ENCODE measurements around the gene TSEN34.
A peak's percentile ranks its signal among the peaks of the same experiment; 100 is the strongest.

The TSEN34 gene

DNA sequence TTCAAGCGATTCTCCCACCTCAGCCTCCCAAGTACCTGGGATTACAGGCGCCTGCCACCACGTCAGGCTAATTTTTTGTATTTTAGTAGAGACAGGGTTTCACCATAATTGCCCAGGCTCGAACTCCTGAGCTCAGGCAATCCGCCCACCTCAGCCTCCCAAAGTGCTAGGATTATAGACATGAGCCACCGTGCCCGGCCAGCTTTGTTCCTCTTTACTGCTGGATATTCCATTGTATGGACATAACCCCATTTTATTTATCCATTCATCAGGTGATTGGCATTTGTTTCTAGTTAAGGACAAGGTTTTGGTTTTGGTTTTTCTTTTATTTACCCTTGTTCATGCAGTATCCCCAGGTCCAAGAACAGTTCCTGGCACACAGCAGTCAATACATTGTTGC, 5.4 kb downstream of the TSEN34 start:
- no peak for DNase-seq (ENCODE audit: low read depth)
- TF ChIP-seq, protein P1, sequence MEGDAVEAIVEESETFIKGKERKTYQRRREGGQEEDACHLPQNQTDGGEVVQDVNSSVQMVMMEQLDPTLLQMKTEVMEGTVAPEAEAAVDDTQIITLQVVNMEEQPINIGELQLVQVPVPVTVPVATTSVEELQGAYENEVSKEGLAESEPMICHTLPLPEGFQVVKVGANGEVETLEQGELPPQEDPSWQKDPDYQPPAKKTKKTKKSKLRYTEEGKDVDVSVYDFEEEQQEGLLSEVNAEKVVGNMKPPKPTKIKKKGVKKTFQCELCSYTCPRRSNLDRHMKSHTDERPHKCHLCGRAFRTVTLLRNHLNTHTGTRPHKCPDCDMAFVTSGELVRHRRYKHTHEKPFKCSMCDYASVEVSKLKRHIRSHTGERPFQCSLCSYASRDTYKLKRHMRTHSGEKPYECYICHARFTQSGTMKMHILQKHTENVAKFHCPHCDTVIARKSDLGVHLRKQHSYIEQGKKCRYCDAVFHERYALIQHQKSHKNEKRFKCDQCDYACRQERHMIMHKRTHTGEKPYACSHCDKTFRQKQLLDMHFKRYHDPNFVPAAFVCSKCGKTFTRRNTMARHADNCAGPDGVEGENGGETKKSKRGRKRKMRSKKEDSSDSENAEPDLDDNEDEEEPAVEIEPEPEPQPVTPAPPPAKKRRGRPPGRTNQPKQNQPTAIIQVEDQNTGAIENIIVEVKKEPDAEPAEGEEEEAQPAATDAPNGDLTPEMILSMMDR (IDR thresholded peaks at IDR 0.05; ENCODE audit: insufficient read depth, low read depth, low read length, missing control alignments): no peak

DNA sequence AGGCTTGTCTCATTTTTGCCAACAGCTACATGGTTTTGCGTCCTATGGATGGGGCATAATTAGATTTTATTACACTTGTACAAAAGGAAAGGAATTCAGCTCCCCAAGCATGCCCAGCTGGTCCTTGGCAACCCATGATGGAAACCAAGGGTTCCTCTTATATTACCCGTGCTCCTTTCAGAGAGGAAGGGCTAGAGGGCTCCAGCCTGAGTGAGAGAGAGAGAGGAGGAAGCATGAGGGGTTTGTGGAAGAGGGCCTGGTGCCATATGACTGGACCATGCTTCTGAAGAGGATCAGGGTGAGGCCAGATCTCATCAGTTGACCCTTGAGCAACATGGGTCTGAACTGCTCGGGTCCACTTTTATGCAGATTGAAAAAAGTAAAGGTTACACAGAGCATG, 6.0 kb downstream of the TSEN34 start:
- H3K4me3 ChIP-seq (ENCODE audit: low read length): no peak overlapping the region
- TF ChIP-seq, protein P1 (IDR thresholded peaks at IDR 0.05; ENCODE audit: insufficient read depth, low read depth, low read length, missing control alignments): no peak
- no peak for DNase-seq (ENCODE audit: low read depth)

More for the DNA sequence above, 5.4 kb downstream of the TSEN34 start:
- no peak overlapping the region for H3K4me3 ChIP-seq (ENCODE audit: low read length)

DNA sequence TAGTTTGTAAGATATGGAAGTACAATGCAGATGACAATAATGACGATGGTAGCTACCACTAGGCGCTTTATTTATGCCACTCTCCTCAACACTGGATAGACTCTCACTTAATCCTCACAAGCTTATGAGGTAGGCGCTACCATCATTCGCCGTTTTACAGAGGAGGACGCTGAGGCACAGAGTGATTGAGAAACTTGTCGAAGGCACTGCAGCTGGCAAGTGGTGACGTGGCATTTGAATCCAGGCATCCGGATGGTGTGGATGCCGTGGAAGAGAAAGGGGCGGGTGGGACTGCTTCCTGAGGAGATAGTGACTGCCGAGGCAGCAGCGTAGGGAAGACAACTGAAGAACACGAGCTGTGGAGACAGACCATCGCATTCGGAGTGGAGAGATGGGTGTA, 8.3 kb downstream of the TSEN34 start:
- no peak overlapping the region for H3K4me3 ChIP-seq (ENCODE audit: low read length)
- TF ChIP-seq, protein P1 (IDR thresholded peaks at IDR 0.05; ENCODE audit: insufficient read depth, low read depth, low read length, missing control alignments): no peak
- DNase-seq (ENCODE audit: low read depth): no peak

DNA sequence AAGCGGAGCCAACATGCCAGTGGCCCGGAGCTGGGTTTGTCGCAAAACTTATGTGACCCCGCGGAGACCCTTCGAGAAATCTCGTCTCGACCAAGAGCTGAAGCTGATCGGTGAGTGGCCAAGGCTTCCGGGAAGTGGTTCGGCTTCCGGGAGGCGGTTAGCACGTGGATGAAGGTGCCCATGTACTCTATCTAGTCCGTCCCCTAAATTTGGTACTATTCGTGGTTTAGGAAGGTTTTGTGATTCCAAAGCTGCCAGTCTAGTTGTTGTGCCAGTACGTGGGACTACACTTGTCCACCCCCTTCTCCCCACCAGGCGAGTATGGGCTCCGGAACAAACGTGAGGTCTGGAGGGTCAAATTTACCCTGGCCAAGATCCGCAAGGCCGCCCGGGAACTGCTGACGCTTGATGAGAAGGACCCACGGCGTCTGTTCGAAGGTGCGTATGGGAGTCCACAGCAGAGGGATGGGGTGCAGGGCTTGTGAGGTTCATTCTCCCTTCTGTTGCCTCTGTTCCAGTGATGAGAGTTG, 10.1 kb downstream of the TSEN34 start:
- TF ChIP-seq, protein P1 (IDR thresholded peaks at IDR 0.05; ENCODE audit: insufficient read depth, low read depth, low read length, missing control alignments): no peak
- peak overlapping the region; percentile 91 for H3K4me3 ChIP-seq (ENCODE audit: low read length)
- DNase-seq (ENCODE audit: low read depth): no peak

DNA sequence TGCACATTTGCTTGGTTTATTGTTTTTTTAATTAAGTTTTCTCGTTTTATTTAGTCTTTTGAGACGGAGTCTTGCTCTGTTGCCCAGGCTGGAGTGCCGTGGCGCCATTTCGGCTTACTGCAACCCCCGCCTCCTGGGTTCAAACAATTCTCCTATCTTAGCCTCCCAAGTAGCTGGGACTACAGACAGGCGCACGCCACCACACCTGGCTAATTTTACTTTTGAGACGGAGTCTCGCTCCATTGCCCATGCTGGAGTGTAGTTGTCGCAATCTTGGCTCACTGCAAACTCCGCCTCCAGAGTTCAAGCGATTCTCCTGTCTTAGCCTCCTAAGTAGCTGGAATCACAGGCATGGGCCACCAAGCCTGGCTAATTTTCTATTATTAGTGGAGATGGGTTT, 10.9 kb downstream of the TSEN34 start:
- peak; percentile 29 for DNase-seq (ENCODE audit: low read depth)
- H3K4me3 ChIP-seq (ENCODE audit: low read length): peak overlapping the region; percentile 91
- TF ChIP-seq, protein P1 (IDR thresholded peaks at IDR 0.05; ENCODE audit: insufficient read depth, low read depth, low read length, missing control alignments): no peak

DNA sequence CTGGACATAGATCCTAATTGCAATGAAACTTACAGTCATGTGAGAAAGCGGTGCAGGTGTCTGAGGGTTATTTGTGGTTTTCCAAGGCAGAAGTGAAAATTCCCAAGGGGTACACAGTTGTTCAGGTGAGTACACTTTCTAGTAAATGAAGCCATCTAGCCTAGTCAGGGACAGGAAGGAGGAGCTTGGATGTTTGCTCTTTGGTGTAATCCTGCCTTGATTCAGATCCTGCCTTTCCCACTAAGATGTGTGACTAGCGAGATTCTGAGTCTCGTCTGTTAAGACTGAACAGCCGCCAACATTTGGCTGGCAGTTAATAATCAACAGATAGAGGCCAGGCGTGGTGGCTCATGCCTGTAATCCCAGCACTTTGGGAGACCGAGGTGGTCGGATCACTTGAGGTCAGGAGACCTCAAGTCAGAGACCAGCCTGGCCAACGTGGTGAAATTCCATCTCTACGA, 12.1 kb downstream of the TSEN34 start:
- H3K4me3 ChIP-seq (ENCODE audit: low read length): peak overlapping the region; percentile 91
- TF ChIP-seq, protein P1 (IDR thresholded peaks at IDR 0.05; ENCODE audit: insufficient read depth, low read depth, low read length, missing control alignments): no peak
- no peak for DNase-seq (ENCODE audit: low read depth)

DNA sequence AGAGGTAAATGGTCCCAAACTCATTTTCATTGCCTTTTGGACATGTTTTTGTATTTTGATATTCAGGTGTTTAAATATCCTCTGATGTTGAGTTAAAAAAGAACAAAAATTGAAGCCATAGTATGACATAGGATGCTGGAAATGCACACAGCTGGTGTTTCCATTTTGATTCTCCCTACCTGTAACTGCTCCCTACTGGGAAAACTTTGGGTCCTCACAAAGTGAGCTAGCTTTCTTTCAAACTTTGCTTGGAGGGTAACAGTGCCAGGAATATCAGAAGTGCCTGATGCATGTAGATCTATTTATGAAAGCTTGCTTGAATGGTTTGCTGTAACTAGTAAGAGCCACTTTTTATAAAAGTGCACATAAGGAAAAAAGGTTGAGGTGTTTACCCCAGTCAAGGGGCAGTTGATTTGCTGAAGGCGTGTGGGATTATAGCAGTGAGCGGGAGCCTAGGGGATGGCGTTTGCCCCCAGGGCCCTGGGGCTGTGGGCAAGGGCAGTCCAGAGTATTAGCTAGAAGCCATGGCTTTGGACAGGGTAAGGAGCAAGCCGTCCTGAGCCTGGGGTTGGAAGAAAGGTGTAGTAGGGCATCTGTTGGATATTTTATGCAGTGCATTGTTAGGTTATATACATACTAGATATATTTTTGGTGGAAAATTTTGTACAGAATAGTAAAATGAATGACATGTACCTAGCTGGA, 13.8 kb downstream of the TSEN34 start:
- DNase-seq (ENCODE audit: low read depth): no peak
- TF ChIP-seq, protein P1 (IDR thresholded peaks at IDR 0.05; ENCODE audit: insufficient read depth, low read depth, low read length, missing control alignments): no peak
- H3K4me3 ChIP-seq (ENCODE audit: low read length): no peak overlapping the region

Measured in epithelial cell of esophagus (primary cell).